H1 (cell line): ENCODE results near the gene BPIFB6. TPM values are rescaled to one million over a fixed set of nuclear protein-coding genes. Genes with fewer than 3 reads are reported as not detected.

Experiments
- CTCF ChIA-PET: fragments of 300-600 bp; sonication (Branson Sonifier 250); formaldehyde crosslinking; loops from one replicate; lab custom pipeline; 2021; ENCODE audit not compliant: partially characterized antibody; lab: Charles Lee
- POLR2A ChIA-PET: fragments of 300-600 bp; sonication (Branson Sonifier 250); formaldehyde crosslinking; loops from one replicate; lab custom pipeline; 2021; ENCODE audit warnings: inconsistent platforms; ENCODE audit not compliant: partially characterized antibody; lab: Charles Lee
- DNase-seq, 2 experiments: peaks; one replicate each; pipeline versions ENCODE4 v3.0.0 to v3.0.0-alpha.2; 2010 to 2022; ENCODE audit warnings: low spot score in 2 of 2, low read depth in 1 of 2, mixed read lengths in 1 of 2
- FAIRE-seq: peaks from 2 replicates; lab custom pipeline; 2011; peaks lifted over from hg19 to GRCh38; lab: Jason Lieb, UNC
- H2AFZ ChIP-seq: 2 replicates; pipeline ENCODE4 v1.8.1; 2012; ENCODE audit warnings: low read length, inconsistent platforms
- H2AK5ac ChIP-seq: 2 replicates; pipeline ENCODE4 v1.6.1; 2013; ENCODE audit warnings: low read depth, low read length
- H2BK120ac ChIP-seq: replicated peaks from 2 replicates; pipeline ENCODE3; 2013; ENCODE audit warnings: low read depth, low read length, inconsistent platforms
- H2BK12ac ChIP-seq: 2 replicates; pipeline ENCODE4 v1.6.1; 2013; ENCODE audit warnings: low read depth, low read length
- H2BK15ac ChIP-seq: 2 replicates; pipeline ENCODE4 v1.6.1; 2013; ENCODE audit warnings: low read length
- H2BK20ac ChIP-seq: 2 replicates; pipeline ENCODE4 v1.6.1; 2013; ENCODE audit warnings: low read length
- H2BK5ac ChIP-seq: 2 replicates; pipeline ENCODE4 v1.6.1; 2013; ENCODE audit warnings: low read depth, low read length
- H3K14ac ChIP-seq: 2 replicates; pipeline ENCODE4 v1.6.1; 2013; ENCODE audit warnings: inconsistent platforms; ENCODE audit not compliant: insufficient read length
- H3K18ac ChIP-seq: 2 replicates; pipeline ENCODE4 v1.6.1; 2013; ENCODE audit warnings: low read length; ENCODE audit errors: extremely low read depth
- H3K23ac ChIP-seq: 2 replicates; pipeline ENCODE4 v1.6.1; 2013; ENCODE audit warnings: inconsistent platforms; ENCODE audit not compliant: insufficient read length
- H3K23me2 ChIP-seq: 2 replicates; pipeline ENCODE4 v1.6.1; 2013; ENCODE audit warnings: low read depth, low read length
- H3K27ac ChIP-seq: 2 replicates; pipeline ENCODE4 v1.6.1; 2011; ENCODE audit warnings: low read depth, low read length, inconsistent platforms
- H3K27me3 ChIP-seq, 4 experiments: replicated peaks in 1 of 4; 1 replicate in 1 of 4; 2 replicates in 3 of 4; pipeline versions ENCODE4 v1.6.1 to v1.8.1; 2011 to 2013; ENCODE audit warnings: low read length in 3 of 4, mild to moderate bottlenecking in 3 of 4, inconsistent platforms in 2 of 4, mixed read lengths in 2 of 4, moderate library complexity in 1 of 4; ENCODE audit not compliant: control insufficient read depth in 3 of 4, insufficient read depth in 3 of 4; ENCODE audit errors: extremely low read depth in 1 of 4
- H3K36me3 ChIP-seq, 4 experiments: 2 replicates each; pipeline versions ENCODE4 v1.6.1 to v1.8.1; 2011 to 2013; ENCODE audit warnings: mild to moderate bottlenecking in 4 of 4, low read length in 3 of 4, moderate library complexity in 2 of 4, control low read depth in 1 of 4, inconsistent platforms in 1 of 4; ENCODE audit not compliant: insufficient read depth in 4 of 4, control insufficient read depth in 2 of 4
- H3K4ac ChIP-seq: replicated peaks from 2 replicates; pipeline ENCODE3; 2013; ENCODE audit warnings: low read length, low read depth, mixed read lengths, inconsistent platforms; ENCODE audit not compliant: insufficient read length
- H3K4me1 ChIP-seq, 4 experiments: replicated peaks in 1 of 4; 1 replicate in 1 of 4; 2 replicates in 3 of 4; pipeline versions ENCODE4 v1.6.1 to v1.8.1; 2011 to 2013; ENCODE audit warnings: low read length in 3 of 4, inconsistent platforms in 2 of 4, mixed read lengths in 1 of 4; ENCODE audit not compliant: insufficient read depth in 4 of 4, control insufficient read depth in 3 of 4
- H3K4me2 ChIP-seq, 2 experiments: 2 replicates each; pipeline versions ENCODE4 v1.6.1 to v1.8.1; 2011 to 2013; ENCODE audit warnings: low read depth in 2 of 2, low read length in 2 of 2, control low read depth in 1 of 2, inconsistent platforms in 1 of 2, mild to moderate bottlenecking in 1 of 2; ENCODE audit not compliant: insufficient read depth in 1 of 2
- H3K4me3 ChIP-seq, 4 experiments: fragments of 200-600, 300-600 bp in 1 of 4; sonication (generic), shearing (Covaris generic), sonication (Bioruptor Twin) in 1 of 4; 2 replicates each; pipeline versions ENCODE4 v1.5.1 to v1.8.1; 2011 to 2016; ENCODE audit warnings: low read length in 4 of 4, low read depth in 3 of 4, control low read depth in 2 of 4, inconsistent platforms in 2 of 4, mild to moderate bottlenecking in 2 of 4, mixed read lengths in 1 of 4, moderate library complexity in 1 of 4; ENCODE audit not compliant: insufficient read depth in 2 of 4; ENCODE audit errors: extremely low read depth in 1 of 4
- H3K56ac ChIP-seq: replicated peaks from 2 replicates; pipeline ENCODE3; 2013; ENCODE audit warnings: low read depth, mild to moderate bottlenecking, mixed read lengths, low read length, inconsistent platforms; ENCODE audit not compliant: insufficient read length
- H3K79me1 ChIP-seq: 2 replicates; pipeline ENCODE4 v1.6.1; 2013; ENCODE audit warnings: low read depth, low read length, control low read depth
- H3K79me2 ChIP-seq, 2 experiments: 2 replicates each; pipeline versions ENCODE4 v1.6.1 to v1.8.1; 2012 to 2013; ENCODE audit warnings: low read length in 2 of 2, mild to moderate bottlenecking in 2 of 2, inconsistent platforms in 1 of 2; ENCODE audit not compliant: insufficient read depth in 2 of 2, control insufficient read depth in 1 of 2
- H3K9ac ChIP-seq, 4 experiments: replicated peaks in 1 of 4; 1 replicate in 1 of 4; 2 replicates in 3 of 4; pipeline versions ENCODE4 v1.6.1 to v1.8.1; 2011 to 2013; ENCODE audit warnings: low read depth in 3 of 4, low read length in 3 of 4, control low read depth in 2 of 4, mild to moderate bottlenecking in 2 of 4, moderate library complexity in 2 of 4, inconsistent platforms in 1 of 4; ENCODE audit errors: extremely low read depth in 1 of 4
- H3K9me3 ChIP-seq, 2 experiments: 2 replicates each; pipeline versions ENCODE4 v1.6.1 to v1.8.1; 2012 to 2013; ENCODE audit warnings: mild to moderate bottlenecking in 2 of 2, moderate library complexity in 2 of 2, control low read depth in 1 of 2, inconsistent platforms in 1 of 2, low read depth in 1 of 2, low read length in 1 of 2, mixed read lengths in 1 of 2; ENCODE audit not compliant: insufficient read depth in 2 of 2
- H4K20me1 ChIP-seq, 2 experiments: replicated peaks in 1 of 2; 2 replicates each; pipeline versions ENCODE3 to v1.8.1; 2011 to 2013; ENCODE audit warnings: inconsistent platforms in 2 of 2, low read length in 2 of 2, mild to moderate bottlenecking in 1 of 2; ENCODE audit not compliant: insufficient read depth in 2 of 2, control insufficient read depth in 1 of 2
- H4K5ac ChIP-seq: 2 replicates; pipeline ENCODE4 v1.6.1; 2013; ENCODE audit warnings: low read length, low read depth, mixed read lengths, inconsistent platforms; ENCODE audit not compliant: insufficient read length
- H4K8ac ChIP-seq: 2 replicates; pipeline ENCODE4 v1.8.0; 2013; ENCODE audit warnings: mild to moderate bottlenecking, moderate library complexity, low read length, inconsistent platforms; ENCODE audit not compliant: insufficient read depth; ENCODE audit errors: extremely low read depth
- H4K91ac ChIP-seq: replicated peaks from 2 replicates; pipeline ENCODE3; 2013; ENCODE audit warnings: low read length, mixed read lengths, inconsistent platforms; ENCODE audit not compliant: insufficient read length
- KDM1A ChIP-seq: fragments of 200-600, 300-600 bp; sonication (generic); IDR thresholded peaks from 2 replicates; pipeline ENCODE4 v1.7.1; 2016; ENCODE audit warnings: mild to moderate bottlenecking, low read length, borderline replicate concordance
- POLR2A ChIP-seq, 2 experiments: IDR thresholded peaks; 1 replicate in 1 of 2; 2 replicates in 1 of 2; pipeline ENCODE4 v1.6.1; 2011; ENCODE audit warnings: low read depth in 2 of 2, low read length in 2 of 2, mild to moderate bottlenecking in 2 of 2; ENCODE audit errors: control extremely low read depth in 1 of 2
- RFX5 ChIP-seq: IDR thresholded peaks from 2 replicates; pipeline ENCODE4 v1.6.1; 2011; ENCODE audit warnings: low read depth, low read length, improper control_type of control experiment, borderline replicate concordance
- WGBS, 2 experiments: shearing (Covaris generic) in 1 of 2; methylation state at CpG; one replicate each; pipeline versions ENCODE4 v1.1.6 to v1.1.7; 2013 to 2015; ENCODE audit warnings: low lambda C conversion rate in 2 of 2, mixed read lengths in 2 of 2, inconsistent platforms in 1 of 2, low coverage in 1 of 2, missing lambda C conversion rate in 1 of 2; ENCODE audit not compliant: insufficient replicate concordance in 2 of 2, insufficient coverage in 1 of 2, insufficient read length in 1 of 2; ENCODE audit errors: extremely low coverage in 1 of 2, missing lambda C conversion rate in 1 of 2; 5-methylcytosine and 5-hydroxymethylcytosine counted together
- polyA plus RNA-seq, 7 experiments: library from polyadenylated mRNA; depleted of rRNA in 3 of 7; stranded (reverse) in 5 of 7; unstranded in 2 of 7; fragments of >200 nt in 5 of 7; fragments of 200-250 nt in 2 of 7; gene quantifications; 1 replicate in 5 of 7; 2 replicates in 1 of 7; 4 replicates in 1 of 7; pipeline versions ENCODE4 v1.2.1 to v1.2.3, GENCODE V29; 2011 to 2013; ENCODE audit warnings: missing spikeins in 2 of 7, mixed read lengths in 2 of 7
- total RNA-seq: library from RNA; stranded (reverse); fragmentation: NEBNext Ultra II Directional; extraction: Animal tissue kit (Norgen Biotek cat#: 25700); gene quantifications from 2 replicates; pipeline ENCODE4 v1.2.1, GENCODE V29; 2021

The BPIFB6 gene
- total and polyA plus RNA-seq, 2 of the 8 experiments (the other 6 are each of a cell fraction or from before 2014, with no cell fraction given) = not detected

GRCh38 chr20:33015700-33016580, 15.5 kb upstream of the BPIFB6 start:
- H3K56ac ChIP-seq = no peak overlapping the region
- ChIA-PET POLR2A (no interaction called here), CTCF (interaction anchor here (1.9 to 11.8 kb wide), 2 partner anchors 13 to 80 kb away, joined by 6 to 86 read pairs; partner anchors contain the start of genes BPIFB2 and SUN5)
- H3K18ac ChIP-seq = no peak overlapping the region
- no peak for FAIRE-seq
- no peak overlapping the region for H3K27ac ChIP-seq
- no peak for DNase-seq
- H4K8ac ChIP-seq = no peak overlapping the region; the same call in 1 of the 2 replicates
- no peak overlapping the region for H4K5ac ChIP-seq
- H4K20me1 ChIP-seq = peaks cover 0 to 2% of the 10 kb centered on the region in 2 experiments
- no peaks in the 10 kb centered on the region for H3K79me2 ChIP-seq
- no peak overlapping the region for H3K9ac ChIP-seq
- H2BK20ac ChIP-seq = no peak overlapping the region
- H3K14ac ChIP-seq = no peak overlapping the region
- H3K23me2 ChIP-seq = no peaks in the 10 kb centered on the region
- H3K4ac ChIP-seq = no peak overlapping the region
- H2BK12ac ChIP-seq = no peak overlapping the region
- H3K27me3 ChIP-seq = no peaks in the 10 kb centered on the region
- no peak overlapping the region for H2BK5ac ChIP-seq
- H3K4me3 ChIP-seq = no peak overlapping the region
- H3K36me3 ChIP-seq = no peaks in the 10 kb centered on the region
- no peak overlapping the region for H2BK15ac ChIP-seq
- no peaks in the 10 kb centered on the region for H3K9me3 ChIP-seq
- no peak overlapping the region for H2AK5ac ChIP-seq
- H3K23ac ChIP-seq = no peak overlapping the region
- 82% methylated on average over 15 of the region's 15 CpGs; no CpG with 5 or more reads in 1 of the 2 experiments for WGBS, 2 experiments
- no peaks in the 10 kb centered on the region for H3K79me1 ChIP-seq
- no peak overlapping the region for H2BK120ac ChIP-seq
- no peak overlapping the region for H4K91ac ChIP-seq
- H2AFZ ChIP-seq = no peak overlapping the region
- peaks cover 0 to 11% (median 0%) of the 10 kb centered on the region in 4 experiments; a peak in 1 of 7 replicates for H3K4me1 ChIP-seq
- H3K4me2 ChIP-seq = no peak overlapping the region
- 0 out of 2 replicates have a peak, but pooled peaks have one; percentile 23 for TF ChIP-seq KDM1A
- TF ChIP-seq POLR2A (IDR thresholded peaks at IDR 0.05; ENCODE audit: control extremely low read depth in 1 of 2, low read depth in 2 of 2, low read length in 2 of 2) = no peak
- no peak for TF ChIP-seq RFX5
